ENCODE data around the gene GTF2IRD2.
"Not testable (repeated sequence)": the region's sequence is repeated elsewhere in the genome, so short reads cannot be mapped to it uniquely, and the experiment has no call there.

The GTF2IRD2 gene

DNA sequence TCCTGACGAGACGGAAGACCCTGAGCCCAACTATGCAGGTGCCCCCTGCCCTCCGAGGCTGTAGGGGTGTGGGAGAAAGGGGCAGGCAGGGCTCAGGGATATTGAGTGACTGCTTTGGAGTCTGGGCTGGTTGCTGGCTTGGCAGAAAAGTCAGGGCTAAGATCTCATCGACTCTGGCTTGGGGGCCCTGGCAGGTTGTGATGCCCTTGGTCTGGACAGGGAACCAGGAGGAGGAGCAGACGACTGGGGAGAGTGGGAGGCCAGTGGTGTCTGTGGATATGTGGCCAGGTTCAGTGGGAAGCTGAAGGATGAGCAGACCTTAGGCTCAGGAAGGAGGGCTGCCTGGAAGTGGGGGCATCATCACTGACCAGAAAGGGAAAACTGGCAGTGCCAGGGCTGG, 67.8 kb downstream of the GTF2IRD2 start:
- not testable (repeated sequence) for DNase-seq

DNA sequence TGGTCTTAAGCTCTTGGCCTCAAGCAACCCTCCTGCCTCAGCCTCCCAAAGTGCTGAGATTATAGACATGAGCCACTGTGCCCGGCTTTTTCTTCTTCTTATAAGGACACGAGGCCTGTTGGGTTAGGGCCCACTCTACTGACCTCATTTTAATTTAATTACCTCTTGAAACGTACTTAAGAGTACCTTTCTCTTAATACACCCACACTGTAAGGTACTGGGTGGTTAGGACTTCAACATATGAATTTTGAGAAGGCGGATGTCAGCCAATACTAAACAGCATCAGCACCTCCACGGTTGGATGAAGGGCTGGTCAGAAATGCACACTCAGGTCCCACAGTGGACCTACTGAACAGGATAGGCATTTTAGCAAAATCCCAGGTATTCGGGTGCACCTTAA, 69.7 kb downstream of the GTF2IRD2 start:
- not testable (repeated sequence) for DNase-seq

DNA sequence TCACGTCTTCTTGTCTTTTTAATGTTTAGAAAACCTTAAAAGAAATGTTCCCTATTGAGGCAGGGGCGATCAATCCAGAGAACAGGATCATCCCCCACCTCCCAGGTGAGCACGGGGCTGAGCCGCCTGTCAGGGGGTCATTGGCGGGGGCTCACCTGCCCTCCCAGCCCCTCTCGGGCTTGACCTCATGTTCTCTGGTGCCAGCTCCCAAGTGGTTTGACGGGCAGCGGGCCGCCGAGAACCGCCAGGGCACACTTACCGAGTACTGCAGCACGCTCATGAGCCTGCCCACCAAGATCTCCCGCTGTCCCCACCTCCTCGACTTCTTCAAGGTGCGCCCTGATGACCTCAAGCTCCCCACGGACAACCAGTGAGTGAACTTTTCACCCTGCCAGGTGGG, 72.4 kb downstream of the GTF2IRD2 start:
- DNase-seq = not testable (repeated sequence)

DNA sequence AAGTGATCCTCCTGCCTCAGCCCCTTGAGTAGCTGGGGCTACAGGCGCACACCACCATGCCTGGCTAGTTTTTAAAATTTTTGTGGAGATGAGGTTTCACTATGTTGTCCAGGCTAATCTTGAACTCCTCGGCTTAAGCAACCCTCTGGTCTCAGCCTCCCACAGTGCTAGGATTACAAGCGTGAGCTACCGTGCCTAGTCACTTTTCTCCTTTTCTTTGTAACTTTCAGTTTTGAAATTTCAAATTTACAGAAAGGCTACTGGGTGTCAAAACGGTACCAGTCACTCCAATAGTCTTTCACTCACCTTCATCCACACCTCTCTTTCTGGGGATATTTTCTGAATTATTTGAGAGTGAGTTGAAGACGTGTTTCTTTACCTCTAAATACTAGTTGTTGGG, 76.3 kb downstream of the GTF2IRD2 start:
- not testable (repeated sequence) for DNase-seq

DNA sequence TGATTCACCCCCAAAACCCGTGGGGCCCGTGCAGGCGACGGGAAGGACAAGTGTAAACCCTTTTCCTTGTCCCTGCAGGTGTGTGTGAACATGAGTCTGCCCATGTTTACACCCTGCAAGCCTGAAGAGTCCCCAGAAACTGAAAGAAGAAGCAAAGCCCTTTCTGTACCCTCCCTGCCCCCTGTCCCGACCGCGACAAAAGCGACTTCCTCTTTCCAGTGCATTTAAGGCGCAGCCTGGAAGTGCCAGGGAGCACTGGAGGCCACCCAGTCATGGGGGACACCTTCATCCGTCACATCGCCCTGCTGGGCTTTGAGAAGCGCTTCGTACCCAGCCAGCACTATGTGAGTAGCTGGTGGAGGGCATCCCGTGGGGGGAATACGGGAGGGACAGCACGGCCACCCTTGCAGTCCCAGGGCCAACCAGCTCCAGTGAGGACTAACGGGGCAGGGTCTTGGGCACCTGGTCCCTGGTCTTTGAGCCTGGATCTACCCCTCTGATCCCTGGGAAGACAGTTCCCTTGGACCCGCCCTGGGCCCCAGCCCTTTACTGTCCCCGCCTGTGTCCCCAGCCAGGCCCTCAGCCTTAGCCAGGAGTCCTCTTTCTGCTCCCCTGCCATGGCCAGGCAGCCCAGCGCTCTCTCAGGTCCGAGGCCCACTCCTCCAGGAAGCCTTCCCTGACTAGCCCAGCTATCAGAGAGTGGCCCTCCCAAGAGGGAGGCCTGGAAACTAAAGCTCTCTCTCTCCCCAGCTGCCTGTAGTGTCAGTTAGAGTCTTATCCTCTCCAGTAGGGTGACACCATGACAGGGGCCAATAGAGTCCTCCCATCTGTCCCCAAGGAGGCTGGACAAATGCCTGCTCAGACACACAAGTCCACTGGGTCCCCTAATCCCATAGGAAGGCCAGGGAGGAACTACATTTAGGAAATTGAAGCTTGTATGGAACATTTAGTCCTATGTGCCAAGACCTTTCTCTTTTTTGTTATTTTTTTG, 77.3 kb downstream of the GTF2IRD2 start, which contains the start of gene NCF1:
Gene NCF1, plus strand, starts transcription at position 252 of the 991 bp plus-strand sequence. Its CDS starts 21 bp downstream, at position 273.
- DNase-seq = not testable (repeated sequence)

DNA sequence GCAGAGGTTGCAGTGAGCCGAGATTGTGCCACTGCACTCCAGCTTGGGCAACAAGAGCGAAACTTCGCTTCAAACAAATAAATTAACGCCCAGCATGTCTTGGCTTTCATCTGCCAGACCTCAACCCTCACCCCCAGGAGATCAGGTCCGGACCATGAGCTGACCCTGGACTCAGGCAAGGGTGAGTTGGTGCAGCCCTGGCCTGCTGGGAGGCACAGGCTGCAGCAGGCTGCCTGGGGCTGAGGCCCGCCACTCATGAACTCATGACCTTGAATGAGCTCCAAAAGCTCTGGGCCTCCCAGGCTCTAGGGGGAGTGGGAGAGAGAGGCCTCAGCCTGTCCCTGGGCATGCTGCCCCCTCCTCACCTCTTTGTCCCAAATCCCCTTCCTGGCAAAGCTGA, 79.3 kb downstream of the GTF2IRD2 start:
- not testable (repeated sequence) for DNase-seq

DNA sequence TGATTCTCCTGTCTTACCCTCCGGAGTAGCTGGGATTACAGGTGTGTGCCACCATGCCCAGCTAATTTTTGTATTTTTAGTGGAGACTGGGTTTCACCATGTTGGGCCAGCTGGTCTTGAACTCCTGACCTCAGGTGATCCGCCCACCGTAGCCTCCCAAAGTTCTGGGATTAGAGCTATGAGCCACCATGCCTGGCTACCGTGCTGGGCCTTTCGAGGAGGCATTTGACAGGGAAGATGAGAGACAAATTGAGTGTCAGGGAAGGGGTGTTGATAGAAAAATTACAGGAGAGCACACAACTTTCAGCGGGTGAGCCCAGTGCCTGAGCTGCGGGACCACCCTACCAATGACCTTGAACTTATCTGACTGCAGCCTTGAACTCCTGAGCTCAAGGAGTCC, 81.3 kb downstream of the GTF2IRD2 start:
- DNase-seq = not testable (repeated sequence)

DNA sequence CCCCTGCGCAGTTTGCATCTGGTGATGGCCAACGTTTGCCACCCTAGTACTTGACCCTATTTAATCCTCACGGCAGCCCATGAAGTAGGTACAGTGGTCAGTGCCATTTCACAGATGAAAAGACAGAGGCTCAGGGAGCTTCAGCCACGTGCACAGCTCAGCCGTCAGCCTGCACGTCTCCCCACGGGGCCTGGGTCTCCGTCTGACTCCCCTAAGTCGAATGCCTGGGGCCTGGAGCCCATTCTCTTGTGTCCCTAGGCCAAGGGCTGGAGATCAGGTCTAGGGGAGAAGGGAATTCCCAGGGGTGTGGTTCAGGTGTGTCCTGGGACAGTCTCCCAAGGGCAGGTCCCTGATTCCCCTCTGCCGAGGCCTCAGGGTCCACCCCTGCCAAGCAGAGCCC, 84.4 kb downstream of the GTF2IRD2 start:
- DNase-seq = not testable (repeated sequence)

DNA sequence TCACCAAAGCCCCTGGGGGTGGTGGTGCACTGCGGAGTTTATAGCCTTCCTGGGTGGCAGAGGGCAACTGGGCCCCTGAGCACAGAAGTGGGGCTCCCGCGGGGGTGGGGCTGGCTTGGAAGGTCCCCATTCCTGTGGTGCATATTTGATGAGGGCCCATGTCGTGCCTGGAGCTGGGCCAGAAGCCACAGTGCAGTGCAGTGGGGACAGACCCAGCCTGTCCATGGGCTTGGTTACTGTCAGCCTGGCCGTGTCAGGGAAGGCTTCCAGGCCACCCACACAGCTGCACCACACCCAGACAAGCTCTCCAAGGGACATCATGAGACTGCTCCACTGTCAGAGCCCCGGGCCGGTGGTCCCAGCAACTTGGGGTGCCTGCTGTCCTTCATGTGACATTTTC, 84.9 kb downstream of the GTF2IRD2 start:
- DNase-seq = not testable (repeated sequence)

DNA sequence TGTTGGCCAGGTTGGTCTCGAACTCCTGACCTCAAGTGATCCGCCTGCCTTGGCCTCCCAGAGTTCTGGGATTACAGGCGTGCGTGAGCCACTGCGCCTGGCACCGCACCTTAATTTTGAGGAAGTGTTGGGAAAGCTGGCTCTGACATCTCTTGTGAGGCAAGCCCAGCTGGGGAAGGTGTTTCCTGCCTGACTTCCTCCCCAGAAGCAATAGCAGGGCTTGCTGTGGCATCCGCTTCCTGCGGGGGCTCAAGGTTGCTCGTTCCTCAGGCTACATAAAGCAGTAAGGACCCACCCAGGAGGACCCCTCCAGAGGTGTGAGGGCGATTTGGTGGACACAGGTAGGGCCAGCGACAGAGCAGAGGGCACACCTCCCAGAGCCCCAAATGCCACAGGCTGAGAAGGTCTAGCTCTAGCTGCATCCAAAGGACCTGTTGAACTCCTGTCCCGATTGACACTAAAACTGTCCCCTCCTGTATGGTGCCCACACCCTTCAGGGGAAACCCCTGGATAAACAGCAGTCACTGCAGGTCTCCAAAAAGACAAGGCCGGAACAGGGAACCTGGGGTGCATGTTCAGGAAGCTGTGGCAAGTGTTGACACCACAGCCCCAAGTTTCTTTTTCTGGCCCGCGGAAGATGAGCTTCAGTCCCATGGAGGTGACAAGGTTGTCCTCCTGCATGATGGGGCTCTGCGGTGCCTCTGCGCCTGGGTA, 86.0 kb downstream of the GTF2IRD2 start:
- DNase-seq = not testable (repeated sequence)

DNA sequence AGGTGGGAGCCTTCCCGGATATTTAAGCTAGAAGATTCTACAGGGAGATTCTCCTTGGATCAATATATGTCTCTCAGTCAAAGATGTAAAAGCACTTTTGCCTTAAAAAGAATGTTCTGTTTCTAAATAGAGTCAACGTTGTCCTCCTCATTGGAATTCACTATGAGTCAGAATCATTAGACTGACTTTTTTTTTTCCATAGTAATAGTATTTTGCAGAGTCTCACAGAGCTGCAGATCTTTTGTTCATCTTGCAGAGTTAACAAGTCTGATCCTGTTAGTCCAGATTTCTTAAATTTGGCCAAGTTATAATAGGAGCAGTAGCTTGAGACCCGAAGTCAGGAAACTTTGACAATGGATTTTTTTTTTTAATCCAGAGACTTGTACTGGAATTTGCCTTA, 92.4 kb downstream of the GTF2IRD2 start:
- DNase-seq = not testable (repeated sequence)

DNA sequence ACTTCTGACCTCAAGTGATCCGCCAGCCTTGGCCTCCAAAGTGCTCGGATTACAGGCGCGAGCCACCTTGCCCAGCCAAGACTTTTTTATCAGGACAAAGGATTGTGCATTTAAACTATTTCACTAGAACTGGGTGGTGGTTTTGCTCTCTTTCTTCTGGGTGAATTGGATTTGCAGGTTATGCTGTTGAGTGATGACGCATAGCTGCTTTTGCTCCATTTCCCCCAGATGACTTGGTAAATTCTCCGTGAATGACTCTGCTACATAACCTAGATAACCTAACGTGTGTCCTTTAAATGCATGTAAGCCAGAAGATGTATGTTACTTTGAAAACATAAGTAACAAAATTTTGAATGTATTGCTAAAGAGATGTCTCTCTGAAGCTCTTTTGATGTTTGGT, 93.1 kb downstream of the GTF2IRD2 start:
- DNase-seq = not testable (repeated sequence)

DNA sequence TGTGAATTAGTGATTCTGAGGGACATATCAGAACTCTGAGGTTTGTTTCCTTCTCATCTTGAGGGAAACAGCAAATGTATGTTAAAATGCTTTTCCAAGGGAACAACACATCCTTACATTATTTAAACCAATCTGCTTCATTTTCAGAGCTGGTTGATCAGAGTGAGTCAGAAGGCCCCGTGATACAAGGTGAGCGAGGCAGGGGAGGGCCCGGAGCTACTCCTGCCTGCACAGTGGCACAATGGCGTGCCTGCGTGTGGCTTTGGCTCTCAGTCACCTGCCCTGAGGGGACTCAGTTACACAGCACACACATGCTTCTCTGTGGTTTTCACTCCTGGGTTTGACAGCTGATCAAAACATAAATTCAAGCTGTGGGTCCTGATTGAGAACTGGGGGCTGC, 94.7 kb downstream of the GTF2IRD2 start:
- not testable (repeated sequence) for DNase-seq

DNA sequence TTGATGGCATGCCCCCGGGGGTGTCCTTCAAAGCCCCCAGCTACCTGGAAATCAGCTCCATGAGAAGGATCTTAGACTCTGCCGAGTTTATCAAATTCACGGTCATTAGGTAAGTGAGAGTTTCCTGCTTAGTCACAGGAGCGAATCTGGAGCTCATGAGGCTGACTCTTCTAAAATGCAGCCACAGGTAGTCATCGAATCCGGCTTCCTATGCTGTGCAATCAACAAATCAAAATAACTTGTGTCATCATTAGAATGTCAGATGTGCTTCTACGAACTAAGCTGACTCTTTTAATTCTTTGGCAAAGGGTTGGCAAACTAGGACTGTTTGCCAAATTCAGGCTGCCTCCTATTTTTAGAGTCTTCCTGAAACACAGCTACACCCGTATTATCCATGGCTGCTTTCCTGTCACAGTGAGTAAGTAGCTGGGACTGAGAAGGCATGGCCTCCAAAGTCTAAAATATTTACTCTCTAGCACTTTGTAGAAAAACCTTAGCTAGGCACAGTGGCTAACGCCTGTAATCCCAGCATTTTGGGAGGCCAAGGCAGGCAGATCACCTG, 97.4 kb downstream of the GTF2IRD2 start:
- not testable (repeated sequence) for DNase-seq
